Astrocyte of the hippocampus (primary cell): Measurements from ENCODE around the gene DCLK1.

Experiments used
- DNase-seq: peaks from one replicate; pipeline ENCODE4 v3.0.0; 2011; ENCODE audit warnings: low read depth, low spot score

The DCLK1 gene

DNA sequence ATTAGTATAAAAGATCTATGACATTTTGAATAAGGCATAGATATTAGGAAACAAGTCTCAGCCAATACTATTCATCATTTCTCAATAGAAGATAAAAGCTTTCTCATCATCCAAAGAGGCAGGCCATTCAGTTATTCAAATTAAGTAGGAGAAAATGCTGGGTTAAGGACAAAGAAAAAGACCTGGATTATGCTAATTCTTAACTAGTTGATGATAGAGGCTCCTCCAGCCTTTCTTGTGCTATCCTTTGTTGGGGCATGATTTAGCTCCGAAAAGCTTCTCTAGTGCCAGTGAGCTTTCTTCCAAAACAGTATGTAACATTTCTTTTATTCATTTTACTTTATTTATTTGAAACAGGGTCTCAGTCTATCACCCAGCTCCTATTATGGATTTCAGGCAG is 223.0 kb downstream of the DCLK1 start:
- DNase-seq, result no peak

DNA sequence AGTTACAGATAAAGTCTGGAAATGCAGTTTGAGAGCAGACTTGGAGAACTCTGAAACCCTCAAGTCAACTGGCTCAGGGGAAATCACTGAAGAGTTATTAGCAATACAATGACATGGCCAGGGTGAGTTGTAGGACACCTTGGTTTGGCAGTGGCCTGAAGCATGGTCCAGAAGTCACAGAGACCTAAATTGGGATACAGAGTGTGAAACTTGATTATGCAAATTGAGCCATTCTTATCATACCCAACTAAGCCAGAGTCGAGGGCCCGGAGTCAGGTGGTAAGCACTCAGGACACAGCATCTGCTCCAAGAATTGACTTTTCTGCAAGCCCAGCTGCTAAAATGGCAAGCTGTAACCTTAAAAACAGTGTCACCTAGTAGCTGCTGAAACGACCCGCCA is 224.5 kb downstream of the DCLK1 start:
- no peak for DNase-seq

DNA sequence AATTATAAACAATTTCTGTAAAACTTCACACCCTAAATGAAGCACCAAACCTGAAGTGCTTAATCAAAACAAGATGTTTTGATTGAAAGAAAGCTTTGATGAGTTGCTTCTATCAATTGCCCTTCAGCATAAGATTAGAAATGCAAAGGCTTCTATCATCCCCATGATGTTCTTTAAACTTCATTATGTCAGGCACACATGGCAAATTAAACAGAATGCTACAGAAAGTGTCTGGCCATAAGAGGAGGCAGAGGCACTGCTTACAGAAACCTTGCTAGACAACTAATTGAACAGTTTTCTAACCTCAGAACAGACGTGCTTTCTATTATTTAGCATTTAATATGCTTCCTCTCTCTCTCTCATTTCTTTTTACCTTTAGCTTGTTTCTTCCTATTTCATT is 228.1 kb downstream of the DCLK1 start:
- DNase-seq, result no peak

DNA sequence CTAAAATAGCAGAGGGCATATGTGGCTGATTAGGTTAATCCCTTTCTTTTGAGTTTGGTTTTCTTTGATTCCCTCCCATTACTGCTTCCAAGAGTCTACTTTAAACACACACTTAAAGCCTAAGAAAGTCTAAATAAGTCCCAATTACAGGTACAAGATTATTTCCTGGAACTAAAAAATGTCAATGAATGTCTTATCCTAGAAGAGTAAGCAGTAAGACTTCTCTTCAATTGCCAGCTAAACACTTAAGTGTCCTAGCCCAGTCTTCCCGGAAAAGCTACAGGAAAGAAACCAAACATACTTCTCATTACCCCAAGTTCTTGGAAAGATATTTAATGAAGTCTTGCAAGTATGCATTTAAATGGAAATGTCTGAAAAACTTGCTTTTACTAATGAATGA is 233.1 kb downstream of the DCLK1 start:
- no peak for DNase-seq

DNA sequence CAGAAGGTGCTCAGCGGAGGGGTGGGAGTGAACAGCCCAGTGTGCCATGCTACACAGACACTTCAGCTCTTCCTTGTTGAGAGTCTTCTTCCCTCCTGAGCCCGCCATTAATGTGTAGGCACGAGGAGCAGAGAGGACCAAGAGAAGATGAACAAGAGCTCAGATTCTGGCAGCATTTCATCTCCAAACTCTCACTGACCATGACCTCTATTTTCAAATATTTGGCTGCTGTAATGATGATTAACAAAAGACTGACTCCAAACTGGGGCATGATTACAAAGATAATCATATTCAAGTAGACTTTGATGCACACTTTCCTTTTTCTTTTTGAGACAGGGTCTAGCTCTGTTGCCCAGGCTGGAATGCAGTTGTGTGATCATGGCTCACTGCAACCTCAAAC is 236.5 kb downstream of the DCLK1 start:
- DNase-seq, result no peak

DNA sequence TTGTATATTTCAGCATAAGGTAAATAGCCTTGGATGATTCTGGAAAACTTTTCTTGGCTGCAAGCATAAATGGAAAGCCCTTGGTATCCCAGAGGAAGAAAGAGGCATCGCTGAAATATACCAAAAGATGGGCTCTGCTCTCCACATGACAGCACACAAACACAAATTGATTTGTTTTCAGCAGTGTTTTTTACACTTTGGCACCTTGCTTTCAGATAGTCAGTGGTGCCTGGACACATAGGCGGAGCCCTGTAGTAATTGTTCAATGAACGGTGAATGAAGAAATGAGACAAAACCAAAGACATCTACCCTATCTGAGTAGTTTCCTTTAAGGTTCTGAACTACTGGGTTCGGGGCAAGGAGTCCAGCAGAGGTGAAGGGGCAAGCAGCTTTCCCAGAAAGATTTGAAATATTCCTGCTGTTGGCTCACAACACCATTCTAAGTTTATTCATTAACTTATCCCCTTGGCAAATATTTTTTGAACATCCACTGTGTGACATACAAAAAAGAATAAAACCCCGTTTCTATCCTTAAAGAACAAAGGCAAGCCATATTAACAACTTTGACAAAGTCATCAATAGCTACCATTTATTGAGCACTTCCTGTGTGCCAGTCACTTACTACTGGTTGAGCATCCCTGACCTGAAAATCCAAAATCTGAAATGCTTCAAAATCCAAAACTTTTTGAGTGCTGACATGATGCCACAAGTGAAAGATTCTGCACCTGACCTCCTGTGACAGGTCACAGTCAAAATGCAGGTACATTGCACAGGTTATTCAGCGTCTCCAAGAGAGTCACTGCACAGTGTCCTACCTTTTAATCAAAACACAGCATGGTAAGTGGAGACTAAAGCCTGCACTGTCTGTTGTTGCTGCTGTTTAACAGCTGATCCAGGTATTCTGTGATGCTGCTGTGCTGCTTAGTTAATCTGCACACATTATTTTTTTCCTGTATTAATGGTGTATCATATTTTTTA is 238.1 kb downstream of the DCLK1 start:
- DNase-seq, result no peak

DNA sequence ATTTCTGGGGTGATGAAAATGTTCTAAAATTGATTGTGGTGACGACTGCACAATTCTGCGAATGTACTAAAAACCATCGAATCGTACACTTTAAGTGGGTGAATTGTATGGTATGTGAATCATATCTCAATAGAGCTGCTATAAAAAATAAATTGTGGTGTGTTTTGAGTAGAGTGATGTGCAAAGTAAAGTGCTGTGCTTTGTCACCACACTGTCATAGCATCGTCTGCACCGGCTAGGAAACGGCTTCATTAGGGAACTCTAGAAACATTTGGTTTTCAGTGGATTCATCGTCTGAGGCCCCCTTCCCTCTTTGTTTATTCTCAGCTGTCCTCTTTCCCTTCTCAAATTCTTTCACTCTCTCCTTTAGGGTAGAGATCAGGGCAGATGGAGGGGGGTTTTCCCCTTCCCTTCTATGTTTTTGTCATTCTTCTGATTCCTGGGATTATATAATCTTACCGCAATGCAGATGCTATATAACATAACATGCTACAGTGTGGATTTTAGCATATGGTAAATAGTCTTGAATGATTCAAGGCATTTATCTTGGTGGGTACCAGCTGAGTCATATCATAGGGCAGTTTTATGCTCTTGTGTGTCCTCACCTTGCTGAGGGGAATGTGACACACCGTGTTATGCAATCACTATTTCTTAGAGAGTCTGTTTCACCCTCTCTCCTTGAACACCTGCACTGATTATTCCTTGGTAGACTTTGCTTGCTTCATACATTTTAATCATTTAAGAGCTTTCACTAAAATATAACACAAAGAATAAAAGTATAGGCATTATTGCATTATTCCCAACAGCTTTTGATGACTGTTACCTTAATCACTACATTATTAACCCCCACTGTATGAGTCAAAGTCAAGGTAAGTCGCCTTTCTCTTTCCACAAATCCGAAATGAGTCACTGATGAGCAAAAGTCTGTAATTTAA is 239.4 kb downstream of the DCLK1 start:
- peak; percentile 22 for DNase-seq

DNA sequence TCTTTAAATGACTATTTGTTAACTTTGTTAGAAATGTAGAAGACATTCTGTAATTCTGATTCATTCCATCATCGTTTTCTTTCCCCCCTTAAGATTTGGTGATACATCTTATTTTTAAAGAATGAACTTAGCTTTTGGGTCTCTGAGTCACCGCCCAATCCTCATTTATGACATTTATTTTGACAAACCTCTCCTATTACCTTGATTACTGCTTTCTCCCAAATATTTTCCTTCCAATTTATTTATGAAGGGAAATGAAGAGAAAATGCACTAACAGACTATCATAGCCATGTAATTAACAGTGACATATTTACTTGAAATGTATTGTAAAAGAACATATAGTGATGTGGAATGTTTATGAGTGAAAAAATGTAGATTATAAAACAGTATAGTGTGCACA is 241.6 kb downstream of the DCLK1 start:
- DNase-seq, result no peak

DNA sequence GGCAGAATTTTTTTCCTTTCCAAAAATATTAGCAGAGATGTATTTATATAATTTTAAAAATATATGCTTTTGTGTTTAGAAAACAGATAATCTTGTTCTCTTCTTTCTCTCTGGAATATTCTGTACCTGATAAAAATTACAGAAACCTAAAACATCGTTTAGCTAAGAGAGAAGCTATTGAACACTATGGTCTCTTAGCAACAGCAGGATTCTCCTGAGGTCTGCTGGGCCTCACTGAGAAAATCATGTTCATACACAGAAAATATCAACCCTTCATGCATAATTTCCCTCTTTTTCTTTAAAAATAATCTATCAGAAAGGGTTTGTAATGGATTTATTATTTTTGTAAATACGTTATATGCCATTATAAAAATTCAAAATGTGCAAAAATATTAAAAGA is 242.2 kb downstream of the DCLK1 start:
- DNase-seq, result no peak

DNA sequence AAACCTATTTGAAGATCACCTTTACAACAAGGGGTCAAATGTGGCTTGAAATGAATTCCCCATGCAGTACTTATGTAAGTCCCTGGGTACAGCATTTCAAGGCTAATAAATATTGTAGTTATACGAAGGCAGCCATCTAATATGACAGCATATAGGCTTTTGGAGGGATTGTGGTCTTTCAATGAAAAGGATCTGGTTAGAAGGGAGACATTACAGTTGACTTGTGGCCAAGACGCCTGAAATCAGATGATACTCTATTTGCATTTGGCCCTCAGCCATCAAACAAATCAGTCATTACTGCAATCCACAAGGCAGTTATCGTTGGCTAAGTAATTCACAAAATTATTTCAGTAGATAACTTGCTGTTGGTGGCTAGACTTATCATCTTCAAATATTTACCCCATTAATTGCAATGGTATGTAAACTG is 242.7 kb downstream of the DCLK1 start:
- DNase-seq, result peak; percentile 20

DNA sequence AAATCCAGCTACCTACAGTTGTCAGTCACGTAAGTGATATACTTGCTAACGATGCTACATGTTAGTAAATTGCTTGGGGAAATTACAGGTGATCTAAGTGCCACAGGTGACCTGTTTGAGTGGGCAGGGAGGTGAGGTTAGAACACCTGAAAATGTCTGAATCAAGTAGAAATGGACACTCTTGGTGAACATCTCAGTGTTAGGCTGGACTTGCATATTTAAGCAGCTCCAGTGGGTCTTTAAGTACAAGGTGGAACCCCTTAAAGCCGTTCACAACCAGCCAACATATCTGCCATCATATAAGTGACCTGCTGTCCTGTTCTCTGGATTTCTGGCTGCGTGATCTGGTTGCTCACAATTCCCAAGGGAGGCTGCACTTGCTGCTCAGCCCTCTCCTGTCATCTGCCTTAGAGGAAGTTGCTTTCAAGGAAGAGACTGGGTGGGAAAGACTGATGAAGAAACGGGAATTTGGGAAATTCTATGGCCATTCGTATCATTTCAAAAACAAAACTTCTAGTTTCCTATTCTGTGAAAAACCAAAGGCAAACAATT is 244.0 kb downstream of the DCLK1 start:
- no peak for DNase-seq

DNA sequence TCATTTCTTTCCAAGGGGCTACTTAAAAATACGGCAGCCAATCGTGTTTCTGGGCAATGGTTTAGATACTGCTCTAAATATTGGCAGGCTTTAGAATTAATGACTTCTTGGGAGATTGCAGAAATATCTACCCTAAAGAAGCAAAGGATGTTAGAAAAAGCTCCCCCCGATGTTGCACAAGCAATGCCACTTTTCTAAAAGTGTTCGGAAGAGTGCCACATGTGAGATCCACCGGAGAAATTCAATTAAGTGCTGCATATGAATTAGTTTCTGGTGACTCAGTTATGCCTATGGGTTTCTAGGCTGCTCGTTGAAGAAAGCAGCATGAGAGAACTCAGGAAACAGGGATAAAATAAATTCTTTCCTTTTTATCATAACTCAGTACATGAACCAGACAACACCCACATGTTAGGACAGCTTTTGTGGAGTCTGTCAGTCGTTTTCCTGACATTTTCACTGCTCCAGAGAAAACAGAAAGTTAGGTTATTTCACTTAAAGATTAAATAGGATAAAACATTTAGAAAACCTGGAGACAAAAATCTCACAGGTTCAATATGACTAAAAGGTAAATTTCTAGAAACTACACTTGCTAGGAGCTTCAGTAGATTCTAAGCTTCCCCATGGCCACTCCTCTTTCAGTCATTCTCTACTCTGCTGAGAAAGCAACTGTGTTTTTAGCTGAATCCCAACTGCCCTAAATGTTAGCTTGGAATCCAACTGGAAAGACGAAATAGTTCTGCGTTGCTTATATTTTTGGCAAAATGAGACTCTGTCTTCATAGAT is 244.7 kb downstream of the DCLK1 start:
- DNase-seq, result no peak

DNA sequence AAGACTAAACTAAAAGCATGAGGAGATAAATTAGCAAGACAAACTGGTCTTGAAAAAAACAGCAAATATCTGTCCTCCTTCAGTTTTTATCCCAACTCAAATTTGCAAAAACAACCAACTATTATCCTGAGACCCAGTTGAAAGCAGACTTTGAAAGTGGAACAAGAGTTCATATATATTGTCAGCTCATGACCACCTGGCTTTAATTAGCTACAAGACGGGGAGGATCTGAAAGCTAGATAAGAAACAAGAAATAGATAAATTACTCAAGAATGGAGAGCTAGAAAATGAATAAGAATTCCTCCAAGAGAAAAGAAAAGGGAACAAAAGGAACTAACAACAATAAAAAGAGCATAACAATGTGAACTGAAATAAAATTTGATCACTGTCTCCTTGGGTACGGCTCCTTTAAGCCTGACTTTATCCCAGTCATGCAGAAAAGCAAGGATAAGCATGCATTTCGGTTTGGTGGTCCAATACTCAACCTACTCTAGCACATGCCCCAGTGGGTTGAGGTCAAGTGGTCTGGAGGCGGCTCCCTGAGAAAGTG is 246.9 kb downstream of the DCLK1 start:
- DNase-seq, result no peak

DNA sequence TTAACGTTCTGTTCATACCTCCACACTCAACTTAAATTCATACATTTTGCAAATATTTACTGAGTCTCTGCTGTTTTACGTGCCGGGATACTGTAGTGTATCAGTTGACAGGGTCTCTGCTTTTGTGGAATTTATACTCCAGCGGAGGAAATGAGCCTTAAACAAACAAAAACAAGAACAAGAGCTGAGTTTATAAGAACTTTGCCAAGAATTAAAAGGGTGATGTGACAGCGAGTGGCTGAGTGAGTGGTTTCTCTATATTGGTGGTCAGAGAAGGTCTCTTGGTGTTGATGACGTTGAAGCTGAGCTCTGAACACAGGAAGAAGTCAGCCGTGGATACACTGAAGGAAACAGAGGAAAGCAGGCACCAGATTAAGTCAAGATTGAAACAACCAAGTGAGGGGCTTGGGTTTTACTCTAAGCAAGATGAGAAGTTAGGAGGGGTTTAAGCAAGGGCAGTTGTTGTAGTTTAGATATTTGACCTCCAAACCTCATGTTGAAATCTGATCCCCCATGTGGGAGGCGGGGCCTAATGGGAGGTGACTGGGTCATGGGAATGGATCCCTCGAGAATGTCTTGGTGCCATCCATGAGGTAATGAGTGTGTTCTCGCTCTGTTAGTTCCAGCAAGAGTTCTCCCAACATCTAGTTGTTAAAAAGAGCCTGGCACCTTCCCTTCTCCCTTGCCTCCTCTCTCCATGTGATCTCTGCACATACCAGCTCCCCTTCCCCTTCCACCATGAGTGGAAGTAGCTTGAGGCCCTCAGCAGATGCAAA is 248.3 kb downstream of the DCLK1 start:
- peak; percentile 44 for DNase-seq

DNA sequence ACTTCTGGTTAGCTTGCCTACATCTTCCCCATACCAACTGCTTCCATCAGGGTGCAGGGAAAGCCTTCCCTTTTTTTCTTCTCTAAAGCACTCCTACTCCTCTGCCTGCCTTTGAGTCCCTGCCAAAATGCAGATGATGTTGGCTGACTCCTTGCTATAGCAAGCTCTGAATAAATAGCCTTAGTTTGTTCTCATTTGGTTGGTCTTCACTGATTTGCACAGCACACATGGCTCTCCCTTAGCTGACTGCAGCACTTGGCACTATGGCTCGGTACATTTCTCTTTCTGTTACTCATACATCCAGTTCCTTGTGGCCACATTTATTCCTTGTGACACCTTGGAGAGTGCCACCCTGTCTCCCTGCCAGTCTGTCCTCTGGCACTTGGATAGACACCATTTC is 249.8 kb downstream of the DCLK1 start:
- DNase-seq, result peak; percentile 84

DNA sequence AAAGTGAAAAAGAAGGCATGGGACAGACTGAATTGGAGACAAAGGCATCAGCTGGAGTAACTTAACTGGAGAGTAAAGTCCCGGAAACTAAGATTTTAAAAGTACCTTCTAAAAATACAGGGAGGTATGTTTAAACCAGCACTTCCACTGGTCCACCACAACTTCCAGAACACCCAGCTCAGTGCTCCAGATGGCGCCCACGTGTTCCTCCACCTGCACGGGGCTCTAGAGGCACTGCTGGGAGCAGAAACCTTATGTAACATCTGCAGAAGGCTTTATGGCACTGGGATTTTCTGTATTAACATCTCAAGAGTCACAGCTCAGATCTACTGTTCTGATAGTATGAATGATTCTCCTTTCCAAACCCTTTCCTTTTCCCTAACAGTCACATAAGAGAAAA is 252.1 kb downstream of the DCLK1 start:
- DNase-seq, result no peak

DNA sequence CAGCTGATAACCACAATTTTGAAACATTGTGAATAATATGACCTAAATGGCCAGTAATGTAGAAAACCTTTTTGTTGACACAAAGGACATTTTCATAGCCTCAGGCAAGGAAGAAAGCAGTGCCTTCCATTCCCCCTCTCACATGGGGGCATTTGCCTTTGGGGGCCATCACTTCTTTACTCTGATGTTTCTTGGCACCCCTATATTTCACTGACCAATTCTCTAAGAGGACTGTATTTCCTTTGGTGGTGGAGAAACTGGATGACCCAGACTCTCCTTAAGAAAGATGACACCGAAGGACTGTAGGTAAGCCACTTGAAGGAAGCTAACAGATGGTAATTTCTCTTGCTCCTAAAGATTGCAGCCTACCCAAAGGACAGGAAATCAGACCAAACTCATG is 254.6 kb downstream of the DCLK1 start:
- DNase-seq, result no peak

DNA sequence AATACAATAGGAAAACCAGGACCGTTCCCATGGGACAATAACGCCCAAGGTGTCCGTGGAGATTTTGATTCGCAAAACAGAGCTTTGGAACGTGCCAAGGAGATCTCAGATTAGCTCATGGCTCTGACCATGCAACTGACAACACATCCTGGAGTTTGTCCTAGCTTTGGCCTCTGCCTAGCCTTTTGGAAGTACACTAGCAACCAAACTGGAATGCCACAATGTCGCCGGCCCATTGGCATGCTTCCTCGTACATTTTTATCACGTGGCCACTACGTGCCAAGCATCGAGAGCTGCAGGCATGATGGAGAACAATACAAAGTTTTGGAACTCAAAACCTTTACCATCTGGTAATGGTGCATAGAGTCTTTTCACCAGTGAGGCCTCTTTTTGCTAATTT is 256.5 kb downstream of the DCLK1 start:
- DNase-seq, result no peak

DNA sequence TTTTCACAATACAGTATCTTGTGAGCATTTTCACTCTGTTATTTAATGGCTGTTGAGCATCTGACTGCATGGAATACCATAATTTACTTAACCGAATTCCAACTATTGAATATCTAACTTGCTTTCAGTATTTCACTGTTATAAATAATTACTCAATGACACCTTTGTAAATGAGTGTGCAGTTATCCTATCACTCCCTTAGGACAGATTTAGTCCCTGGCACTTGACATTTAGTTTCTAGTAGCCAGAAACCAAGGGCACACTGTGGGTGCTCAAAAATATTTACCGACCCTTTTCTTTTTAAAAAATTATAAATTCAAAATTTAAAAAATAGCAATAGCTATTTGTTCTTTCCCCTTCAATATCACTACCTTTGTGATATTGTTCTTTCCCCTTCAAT is 258.8 kb downstream of the DCLK1 start:
- no peak for DNase-seq

DNA sequence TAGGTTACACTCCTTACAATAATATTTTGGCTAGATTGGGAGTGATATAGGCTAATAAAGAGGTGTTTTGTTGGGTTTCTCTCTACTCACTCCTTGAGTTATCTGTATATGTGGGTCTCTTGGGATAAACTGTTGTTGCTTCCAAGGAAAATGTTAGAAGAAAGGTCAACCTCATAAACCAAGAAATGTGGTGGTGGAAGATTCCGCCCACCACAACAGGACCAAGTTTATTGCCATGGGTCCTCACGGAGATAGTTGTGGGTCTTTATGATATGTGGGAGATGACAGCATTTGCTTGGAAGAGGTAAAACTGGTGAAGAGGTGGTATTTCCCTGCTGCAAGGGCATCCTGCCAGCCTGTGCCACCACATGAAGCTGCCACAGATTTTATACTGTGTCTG is 259.6 kb downstream of the DCLK1 start:
- no peak for DNase-seq
